GM12878 (cell line): ENCODE data around the gene ZNF618. TPM values are rescaled to one million over a fixed set of nuclear protein-coding genes. Genes with fewer than 3 reads are reported as not detected.

ENCODE experiments used
- ATAC-seq: fragments of 200-7000 bp; cut with Tn5 transposase; 3 replicates; pipeline ENCODE4 v1.9.1; 2020; ENCODE audit warnings: mild to moderate bottlenecking, moderate library complexity
- BruUV-seq: library from RNA; stranded (reverse); fragments of 400-500 nt; replicated peaks from 2 replicates; lab custom pipeline; 2021; lab: Mats Ljungman, UMichigan
- CTCF ChIA-PET: fragments of 300-600 bp; sonication (Branson Sonifier 250); formaldehyde crosslinking; extraction: SDS; loops from one replicate; lab custom pipeline; 2021; ENCODE audit warnings: inconsistent platforms; lab: Yijun Ruan, JAX
- POLR2A ChIA-PET: fragments of 350-600 bp; formaldehyde crosslinking; extraction: SDS; loops from one replicate; lab custom pipeline; 2021; ENCODE audit warnings: inconsistent platforms; lab: Charles Lee
- RAD21 ChIA-PET: fragments of 300-600 bp; sonication (Branson Sonifier 250); formaldehyde crosslinking; loops from one replicate; lab custom pipeline; 2023; ENCODE audit warnings: antibody characterized with exemption; ENCODE audit not compliant: unreplicated experiment; lab: Charles Lee
- SMC1A ChIA-PET: fragments of 300-600 bp; sonication (Branson Sonifier 250); formaldehyde crosslinking; loops from one replicate; lab custom pipeline; 2023; ENCODE audit not compliant: unreplicated experiment, uncharacterized antibody; lab: Charles Lee
- DNase-seq: peaks from one replicate; pipeline ENCODE4 v3.0.0-alpha.2; 2011; ENCODE audit warnings: low read depth, low spot score
- FAIRE-seq: peaks from 3 replicates; lab custom pipeline; 2011; peaks lifted over from hg19 to GRCh38; lab: Jason Lieb, UNC
- H2AFZ ChIP-seq: 2 replicates; pipeline ENCODE4 v1.6.0; 2011; ENCODE audit warnings: low read depth, low read length, control low read depth; ENCODE audit not compliant: control insufficient read depth
- H3K27ac ChIP-seq: 2 replicates; pipeline ENCODE4 v1.5.1; 2011; ENCODE audit warnings: control low read depth; ENCODE audit not compliant: control insufficient read depth, insufficient read depth
- H3K27me3 ChIP-seq, 2 experiments: replicated peaks in 1 of 2; 2 replicates each; pipeline versions ENCODE4 v1.6.0 to v1.6.1; 2011; ENCODE audit warnings: low read length in 1 of 2; ENCODE audit not compliant: control insufficient read depth in 2 of 2, insufficient read depth in 2 of 2
- H3K36me3 ChIP-seq, 2 experiments: 2 replicates each; pipeline ENCODE4 v1.5.1; 2011; ENCODE audit warnings: low read length in 1 of 2; ENCODE audit not compliant: control insufficient read depth in 2 of 2, insufficient read depth in 2 of 2
- H3K4me1 ChIP-seq: 2 replicates; pipeline ENCODE4 v1.6.1; 2011; ENCODE audit warnings: mild to moderate bottlenecking, low read length, moderate library complexity, mixed read lengths; ENCODE audit not compliant: control insufficient read depth, insufficient read depth
- H3K4me2 ChIP-seq: 2 replicates; pipeline ENCODE4 v1.6.0; 2011; ENCODE audit warnings: control low read depth; ENCODE audit not compliant: control insufficient read depth, insufficient read depth
- H3K4me3 ChIP-seq: fragments of 200-600 bp; sonication (generic); 2 replicates; pipeline ENCODE4 v1.5.1; 2016
- H3K79me2 ChIP-seq: 2 replicates; pipeline ENCODE4 v1.6.0; 2011; ENCODE audit warnings: low read length; ENCODE audit not compliant: control insufficient read depth, insufficient read depth
- H3K9ac ChIP-seq: 2 replicates; pipeline ENCODE4 v1.8.0; 2011; ENCODE audit warnings: low read length, control low read depth, mixed read lengths; ENCODE audit not compliant: control insufficient read depth, insufficient read depth
- H3K9me3 ChIP-seq: replicated peaks from 3 replicates; pipeline ENCODE4 v1.5.1; 2011; ENCODE audit warnings: mild to moderate bottlenecking, low read length; ENCODE audit not compliant: control insufficient read depth, insufficient read depth
- H4K20me1 ChIP-seq: 2 replicates; pipeline ENCODE4 v1.6.0; 2011; ENCODE audit not compliant: control insufficient read depth, insufficient read depth
- FOXM1 ChIP-seq: IDR thresholded peaks from 2 replicates; pipeline ENCODE4 v1.6.1; 2012; ENCODE audit warnings: low read depth, mild to moderate bottlenecking, inconsistent platforms, low read length, moderate library complexity
- GATAD2B ChIP-seq: fragments of 450-650 bp; conservative IDR thresholded peaks from 2 replicates; pipeline ENCODE4 v1.6.1; 2017; ENCODE audit warnings: low read depth, mild to moderate bottlenecking, moderate library complexity
- MEF2B ChIP-seq: fragments of 450-650 bp; IDR thresholded peaks from 2 replicates; pipeline ENCODE4 v1.6.1; 2018; ENCODE audit warnings: mild to moderate bottlenecking, moderate library complexity; ENCODE audit not compliant: partially characterized antibody, poor library complexity, severe bottlenecking
- MTA3 ChIP-seq: IDR thresholded peaks from 2 replicates; pipeline ENCODE4 v1.6.1; 2012; ENCODE audit warnings: low read length, inconsistent platforms, borderline replicate concordance
- SIX5 ChIP-seq: IDR thresholded peaks from 2 replicates; pipeline ENCODE4 v1.6.1; 2011; ENCODE audit warnings: mild to moderate bottlenecking, low read depth, low read length, moderate library complexity; ENCODE audit not compliant: severe bottlenecking
- SREBF1 ChIP-seq: IDR thresholded peaks from 2 replicates; pipeline ENCODE4 v1.6.1; 2012; ENCODE audit warnings: mild to moderate bottlenecking, low read length
- TBL1XR1 ChIP-seq: IDR thresholded peaks from 2 replicates; pipeline ENCODE4 v1.6.1; 2012; ENCODE audit warnings: low read depth, low read length, improper control_type of control experiment
- YBX1 ChIP-seq: fragments of 450-650 bp; IDR thresholded peaks from 2 replicates; pipeline ENCODE4 v1.6.1; 2016; ENCODE audit warnings: antibody characterized with exemption
- ZBTB40 ChIP-seq: fragments of 450-650 bp; IDR thresholded peaks from 2 replicates; pipeline ENCODE4 v1.6.1; 2016; ENCODE audit warnings: mild to moderate bottlenecking, moderate library complexity, borderline replicate concordance
- WGBS: methylation state at CpG from one replicate; pipeline ENCODE4 v1.1.6; 2016; ENCODE audit warnings: low lambda C conversion rate; ENCODE audit not compliant: insufficient replicate concordance, insufficient coverage; ENCODE audit errors: missing lambda C conversion rate; 5-methylcytosine and 5-hydroxymethylcytosine counted together
- in situ Hi-C: fragments of 300-500 bp; cut with MboI; formaldehyde crosslinking; loops from 9 replicates; pipeline ENCODE4 v1.14.3; 2018; ENCODE audit warnings: mixed read lengths
- intact Hi-C: fragments of 100-400 bp; cut with micrococcal nuclease; formaldehyde crosslinking; loops from one replicate; pipeline ENCODE4 v1.14.2; 2022; ENCODE audit not compliant: unreplicated experiment
- polyA plus RNA-seq, 11 experiments: library from polyadenylated mRNA; depleted of rRNA in 4 of 11; unstranded in 6 of 11; stranded (reverse) in 5 of 11; fragments of >200 nt; fragmentation: Nextera tagmentation in 4 of 11; fragmentation: Illumina TruSeq in 1 of 11; extraction: Ambion mirVana in 4 of 11; extraction: Trizol in 1 of 11; gene quantifications; 1 replicate in 1 of 11; 2 replicates in 10 of 11; pipeline versions ENCODE4 v1.2.1 to v1.2.3, GENCODE V29; 2011 to 2016; ENCODE audit warnings: inconsistent platforms in 2 of 11, missing spikeins in 2 of 11, low read depth in 1 of 11
- total RNA-seq, 4 experiments: library from RNA; depleted of rRNA in 3 of 4; stranded (reverse); fragments of >200 nt in 3 of 4; fragmentation: Illumina TruSeq in 1 of 4; extraction: Trizol in 1 of 4; gene quantifications; 2 replicates each; pipeline versions ENCODE4 v1.2.1 to v1.2.3, GENCODE V29; 2013 to 2021

Gene ZNF618
- total and polyA plus RNA-seq, 10 of the 15 experiments (the other 5 are each of a cell fraction or from before 2014, with no cell fraction given) = 0.01 to 0.24 (median 0.06) TPM; not detected in 2

GRCh38 chr9:113895526-113895925, 19.4 kb downstream of the ZNF618 start:
- ChIA-PET RAD21 (no interaction called here), SMC1A (no interaction called here), POLR2A (no interaction called here), CTCF (no interaction called here)
- H3K4me3 ChIP-seq = no peak overlapping the region
- no peak overlapping the region for H3K4me2 ChIP-seq
- H3K36me3 ChIP-seq = no peaks in the 10 kb centered on the region
- no peak for ATAC-seq
- no peak overlapping the region for H2AFZ ChIP-seq
- no peaks in the 10 kb centered on the region for H3K79me2 ChIP-seq
- H3K27me3 ChIP-seq = no peaks in the 10 kb centered on the region; a peak in 1 of 4 replicates
- in situ Hi-C loops = no loop called here
- no peaks in the 10 kb centered on the region for H3K4me1 ChIP-seq
- DNase-seq = no peak
- no peaks in the 10 kb centered on the region for H4K20me1 ChIP-seq
- TF ChIP-seq MEF2B = no peak
- TF ChIP-seq TBL1XR1 = no peak
- TF ChIP-seq SIX5 = no peak
- TF ChIP-seq YBX1 = no peak
- TF ChIP-seq GATAD2B = no peak
- no peak for TF ChIP-seq ZBTB40
- TF ChIP-seq MTA3 = no peak
- TF ChIP-seq FOXM1 = no peak
- no peak for TF ChIP-seq SREBF1
- no peak overlapping the region for H3K9ac ChIP-seq
- BruUV-seq = no TSS peak
- 27% methylated on average over 3 of the region's 3 CpGs for WGBS
- no peak overlapping the region for H3K27ac ChIP-seq
- no peaks in the 10 kb centered on the region for H3K9me3 ChIP-seq
- FAIRE-seq = no peak
- intact Hi-C loops = no loop called here
